HepG2 (cell line): ENCODE data around the gene MYLK. TPM values are rescaled to one million over a fixed set of nuclear protein-coding genes. Genes with fewer than 3 reads are reported as not detected.

Source experiments
- ATAC-seq: fragments of 200-7000 bp; cut with Tn5 transposase; 3 replicates; pipeline ENCODE4 v1.9.1; 2020; ENCODE audit warnings: mild to moderate bottlenecking, moderate library complexity
- BruUV-seq: library from RNA; stranded (reverse); fragments of 400-500 nt; replicated peaks from 2 replicates; lab custom pipeline; 2021; lab: Mats Ljungman, UMichigan
- CTCF ChIA-PET: fragments of 300-600 bp; formaldehyde crosslinking; extraction: SDS; loops from one replicate; lab custom pipeline; 2021; ENCODE audit warnings: low total read pairs, inconsistent platforms, low intra/inter-chr PET ratio; lab: Yijun Ruan, JAX
- POLR2A ChIA-PET: fragments of 350-600 bp; sonication (Branson Sonifier 250); formaldehyde crosslinking; loops from one replicate; lab custom pipeline; 2020; ENCODE audit warnings: antibody characterized with exemption, inconsistent platforms; lab: Yijun Ruan, JAX
- DNase-seq: peaks from one replicate; pipeline ENCODE4 v3.0.0-alpha.2; 2015; ENCODE audit warnings: low spot score
- FAIRE-seq: peaks from 3 replicates; lab custom pipeline; 2011; peaks lifted over from hg19 to GRCh38; lab: Jason Lieb, UNC
- H2AFZ ChIP-seq: one replicate; pipeline ENCODE4 v1.6.1; 2011; ENCODE audit warnings: low read length, inconsistent platforms
- H3K27ac ChIP-seq: fragments of 300-600 bp; 3 replicates; pipeline ENCODE4 v1.8.0; 2011; ENCODE audit warnings: mixed run types, mild to moderate bottlenecking, mixed read lengths, low read length, inconsistent platforms; ENCODE audit not compliant: insufficient read depth; ENCODE audit errors: extremely low read length
- H3K27me3 ChIP-seq, 2 experiments: fragments of 200-600 bp in 1 of 2; 2 replicates in 1 of 2; 3 replicates in 1 of 2; pipeline versions ENCODE4 v1.6.0 to v1.8.0; 2011; ENCODE audit warnings: low read length in 2 of 2, mild to moderate bottlenecking in 2 of 2, moderate library complexity in 2 of 2, inconsistent platforms in 1 of 2; ENCODE audit not compliant: insufficient read depth in 2 of 2, control insufficient read depth in 1 of 2
- H3K36me3 ChIP-seq, 2 experiments: fragments of 200-600 bp in 1 of 2; replicated peaks in 1 of 2; 2 replicates in 1 of 2; 3 replicates in 1 of 2; pipeline versions ENCODE4 v1.5.1 to v1.8.0; 2011; ENCODE audit warnings: low read length in 2 of 2, inconsistent platforms in 1 of 2; ENCODE audit not compliant: insufficient read depth in 2 of 2, control insufficient read depth in 1 of 2
- H3K4me1 ChIP-seq: 2 replicates; pipeline ENCODE4 v1.5.1; 2012; ENCODE audit warnings: low read length, inconsistent platforms; ENCODE audit not compliant: insufficient read depth
- H3K4me2 ChIP-seq: 2 replicates; pipeline ENCODE4 v1.6.0; 2011; ENCODE audit warnings: low read depth, low read length, inconsistent platforms
- H3K4me3 ChIP-seq, 3 experiments: fragments of 200-600 bp in 1 of 3; sonication (generic), shearing (Covaris generic) in 1 of 3; replicated peaks in 1 of 3; 2 replicates each; pipeline ENCODE4 v1.5.1; 2011 to 2016; ENCODE audit warnings: low read length in 3 of 3, inconsistent platforms in 2 of 3, low read depth in 2 of 3, mild to moderate bottlenecking in 2 of 3, control low read depth in 1 of 3, mixed read lengths in 1 of 3; ENCODE audit not compliant: insufficient read depth in 1 of 3
- H3K79me2 ChIP-seq: one replicate; pipeline ENCODE4 v1.6.1; 2011; ENCODE audit warnings: low read length, inconsistent platforms; ENCODE audit not compliant: insufficient read depth
- H3K9ac ChIP-seq: 2 replicates; pipeline ENCODE4 v1.6.0; 2011; ENCODE audit warnings: mild to moderate bottlenecking, low read depth, low read length, inconsistent platforms; ENCODE audit not compliant: insufficient read depth
- H3K9me3 ChIP-seq: 2 replicates; pipeline ENCODE4 v1.5.1; 2012; ENCODE audit warnings: mild to moderate bottlenecking, low read length
- H4K20me1 ChIP-seq: 2 replicates; pipeline ENCODE4 v1.6.0; 2011; ENCODE audit warnings: inconsistent platforms, mild to moderate bottlenecking, low read length, moderate library complexity; ENCODE audit not compliant: insufficient read depth
- AGO1 ChIP-seq: fragments of 200-400 bp; formaldehyde crosslinking; IDR thresholded peaks from 2 replicates; pipeline ENCODE4 v1.6.1; 2017; ENCODE audit warnings: mild to moderate bottlenecking, low read depth, low read length, moderate library complexity; ENCODE audit not compliant: poor library complexity, severe bottlenecking
- ETV6 ChIP-seq: sonication (generic); formaldehyde crosslinking; conservative IDR thresholded peaks from 2 replicates; pipeline ENCODE4 v1.4.0; 2020; ENCODE audit warnings: missing genetic modification reagents
- GFI1 ChIP-seq: sonication (generic); formaldehyde crosslinking; IDR thresholded peaks from 2 replicates; pipeline ENCODE4 v1.5.0; 2020; ENCODE audit warnings: missing genetic modification reagents, mild to moderate bottlenecking, borderline replicate concordance
- MAFF ChIP-seq: IDR thresholded peaks from 2 replicates; pipeline ENCODE4 v1.6.1; 2011; ENCODE audit warnings: low read depth, low read length, improper control_type of control experiment
- MAFK ChIP-seq, 2 experiments: IDR thresholded peaks in 1 of 2; conservative IDR thresholded peaks in 1 of 2; 2 replicates each; pipeline ENCODE4 v1.6.1; 2011; ENCODE audit warnings: improper control_type of control experiment in 2 of 2, low read length in 2 of 2
- REL ChIP-seq: sonication (generic); formaldehyde crosslinking; conservative IDR thresholded peaks from 2 replicates; pipeline ENCODE4 v1.8.0; 2022; ENCODE audit warnings: mild to moderate bottlenecking, missing genetic modification reagents, moderate library complexity
- TAF1 ChIP-seq: sonication (generic); formaldehyde crosslinking; IDR thresholded peaks from 2 replicates; pipeline ENCODE4 v1.4.0; 2020; ENCODE audit warnings: missing genetic modification reagents
- ZNF407 ChIP-seq: sonication (generic); formaldehyde crosslinking; IDR thresholded peaks from one replicate; pipeline ENCODE4 v1.5.1; 2020; ENCODE audit warnings: mild to moderate bottlenecking, missing genetic modification reagents; ENCODE audit errors: not compliant biosample characterization
- ZNF652 ChIP-seq: IDR thresholded peaks from 2 replicates; pipeline ENCODE4 v1.6.1; 2016; ENCODE audit warnings: low read depth, borderline replicate concordance
- ZNF678 ChIP-seq: sonication (generic); formaldehyde crosslinking; IDR thresholded peaks from 2 replicates; pipeline ENCODE4 v1.4.0; 2020; ENCODE audit warnings: mild to moderate bottlenecking, missing genetic modification reagents
- ZNF878 ChIP-seq: sonication (generic); formaldehyde crosslinking; IDR thresholded peaks from 2 replicates; pipeline ENCODE4 v1.8.1; 2023; ENCODE audit warnings: mild to moderate bottlenecking, missing genetic modification reagents, moderate library complexity
- WGBS: methylation state at CpG from one replicate; pipeline ENCODE4 v1.1.6; 2017; ENCODE audit warnings: low lambda C conversion rate; 5-methylcytosine and 5-hydroxymethylcytosine counted together
- in situ Hi-C: cut with HindIII; loops from 2 replicates; pipeline ENCODE4 v1.10.0; 2017; ENCODE audit warnings: low pct_unique_long_range_greater_than_20kb; ENCODE audit not compliant: extremely low pct_ligation_motif_present
- intact Hi-C: fragments of 100-400 bp; cut with micrococcal nuclease; formaldehyde crosslinking; loops from one replicate; pipeline ENCODE4 v1.10.0; 2022; ENCODE audit not compliant: unreplicated experiment
- polyA plus RNA-seq, 8 experiments: library from polyadenylated mRNA; depleted of rRNA in 3 of 8; stranded (reverse) in 7 of 8; unstranded in 1 of 8; fragments of >200 nt; fragmentation: Illumina TruSeq in 4 of 8; extraction: Trizol in 4 of 8; gene quantifications; 2 replicates each; pipeline versions ENCODE4 v1.2.1 to v1.2.3, GENCODE V29; 2011 to 2016; ENCODE audit warnings: low read depth in 4 of 8, missing spikeins in 1 of 8, mixed read lengths in 1 of 8; ENCODE audit not compliant: insufficient read depth in 1 of 8
- total RNA-seq, 5 experiments: library from RNA; depleted of rRNA; stranded (reverse); fragments of >200 nt; fragmentation: Illumina TruSeq; extraction: Trizol; gene quantifications; 2 replicates each; pipeline ENCODE4 v1.2.3, GENCODE V29; 2016; ENCODE audit warnings: low read depth in 1 of 5

The MYLK gene
- total and polyA plus RNA-seq, 2 of the 13 experiments (the other 11 are each of a cell fraction or from before 2014, with no cell fraction given) = 10.6 to 34.9 TPM

GRCh38 chr3:123576122-123576521 is 308.0 kb downstream of the MYLK start:
- Histone ChIP-seq H3K9me3 (no peaks in the 10 kb centered on the region), H3K79me2 (peaks cover 35% of the 10 kb centered on the region), H3K27me3 (no peaks in the 10 kb centered on the region), H3K4me1 (peaks cover 15% of the 10 kb centered on the region), H3K4me2 (no peak overlapping the region), H3K36me3 (peaks cover 11 to 44% of the 10 kb centered on the region in 2 experiments), H4K20me1 (no peaks in the 10 kb centered on the region), H2AFZ (no peak overlapping the region), H3K4me3 (no peak overlapping the region), H3K9ac (no peak overlapping the region), H3K27ac (no peak overlapping the region)
- in situ Hi-C loops (no loop called here), intact Hi-C loops (no loop called here)
- no TSS peak for BruUV-seq
- POLR2A ChIA-PET = interaction anchor here (1.4 kb wide), 1 partner anchor 28 kb away, joined by 3 read pairs; no protein-coding TSS in a partner anchor
- DNase-seq (no peak), ATAC-seq (no peak), FAIRE-seq (no peak)
- 96% methylated on average over 3 of the region's 3 CpGs for WGBS
- CTCF ChIA-PET = no interaction called here
- TF ChIP-seq TAF1 (no peak), ETV6 (CRISPR knock-in tag) (no peak), GFI1 (CRISPR knock-in tag) (no peak), AGO1 (no peak)

- no peak for ATAC-seq
- DNase-seq = no peak
- Histone ChIP-seq H3K4me1 (no peaks in the 10 kb centered on the region), H4K20me1 (no peaks in the 10 kb centered on the region), H3K4me3 (no peak overlapping the region), H2AFZ (no peak overlapping the region), H3K79me2 (peaks cover 40% of the 10 kb centered on the region), H3K4me2 (no peak overlapping the region), H3K9ac (no peak overlapping the region), H3K36me3 (peaks cover 9 to 49% of the 10 kb centered on the region in 2 experiments), H3K27me3 (no peaks in the 10 kb centered on the region), H3K9me3 (no peaks in the 10 kb centered on the region), H3K27ac (no peak overlapping the region)
- intact Hi-C loops (no loop called here), in situ Hi-C loops (no loop called here)
- CTCF ChIA-PET = no interaction called here
- WGBS = 100% methylated on average over 2 of the region's 2 CpGs
- no peak for FAIRE-seq
- no TSS peak for BruUV-seq
- POLR2A ChIA-PET = interaction anchor here (1.3 kb wide), 1 partner anchor 10 kb away, joined by 3 read pairs; no protein-coding TSS in a partner anchor
- no peak for TF ChIP-seq ZNF878 (CRISPR knock-in tag)
- no peak for TF ChIP-seq REL
- TF ChIP-seq MAFF = peak; percentile 66
- no peak for TF ChIP-seq ZNF652 (CRISPR knock-in tag)
- TF ChIP-seq MAFK (conservative IDR thresholded peaks at IDR 0.05 in 1 of 2, IDR thresholded peaks at IDR 0.05 in 1 of 2; ENCODE audit: low read length in 2 of 2) = peak; percentile 47 to 62; a peak in 3 of 4 replicates
- no peak for TF ChIP-seq ZNF678
- TF ChIP-seq ZNF407 (CRISPR knock-in tag) = no peak
These were observed 312.2 kb downstream of the MYLK start for GRCh38 chr3:123571973-123572365.
